C4-2B (cell line): ENCODE measurements around the gene MPDZ.

Experiments
- CTCF ChIP-seq: fragments of 450-650 bp; conservative IDR thresholded peaks from 2 replicates; pipeline ENCODE4 v1.5.1; 2017; ENCODE audit warnings: mild to moderate bottlenecking
- ZFX ChIP-seq: fragments of 450-650 bp; IDR thresholded peaks from 2 replicates; pipeline ENCODE4 v1.6.1; 2017

GRCh38 chr9:13095056-13095455, 184.4 kb downstream of the MPDZ start:
- TF ChIP-seq CTCF, result no peak
- no peak for TF ChIP-seq ZFX
